ENCODE measurements around the gene CACNA1E.
"Not testable (repeated sequence)": the region's sequence is repeated elsewhere in the genome, so short reads cannot be mapped to it uniquely, and the experiment has no call there.

The CACNA1E gene

DNA sequence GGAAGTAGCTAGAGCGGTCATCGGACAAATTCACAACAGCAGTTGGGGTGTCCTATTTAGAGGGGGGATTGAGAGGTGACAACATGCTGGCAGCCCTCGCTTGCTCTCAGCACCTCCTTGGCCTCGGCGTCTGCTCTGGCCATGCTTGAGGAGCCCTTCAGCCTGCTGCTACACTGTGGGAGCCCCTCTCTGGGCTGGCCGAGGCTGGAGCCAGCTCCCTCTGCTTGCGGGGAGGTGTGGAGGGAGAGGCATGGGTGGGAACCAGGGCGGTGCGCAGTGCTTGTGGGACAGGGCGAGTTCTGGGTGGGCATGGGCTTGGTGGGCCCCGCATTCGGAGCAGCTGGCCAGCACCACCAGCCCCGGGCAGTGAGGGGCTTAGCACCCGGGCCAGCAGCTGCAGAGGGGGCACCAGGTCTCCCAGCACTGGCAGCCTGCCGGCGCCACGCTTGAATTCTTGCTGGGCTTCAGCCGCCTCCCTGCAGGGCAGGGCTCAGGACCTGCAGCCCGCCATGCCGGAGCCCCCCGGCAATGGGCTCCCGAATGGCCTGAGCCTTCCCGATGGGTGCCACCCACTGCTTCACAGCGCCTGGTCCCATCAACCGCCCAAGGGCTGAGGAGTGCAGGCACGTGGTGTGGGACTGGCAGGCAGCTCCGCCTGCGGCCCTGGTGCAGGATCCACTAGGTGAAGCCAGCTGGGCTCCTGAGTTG, 349.0 kb downstream of the CACNA1E start:
- DNase-seq, result not testable (repeated sequence)

DNA sequence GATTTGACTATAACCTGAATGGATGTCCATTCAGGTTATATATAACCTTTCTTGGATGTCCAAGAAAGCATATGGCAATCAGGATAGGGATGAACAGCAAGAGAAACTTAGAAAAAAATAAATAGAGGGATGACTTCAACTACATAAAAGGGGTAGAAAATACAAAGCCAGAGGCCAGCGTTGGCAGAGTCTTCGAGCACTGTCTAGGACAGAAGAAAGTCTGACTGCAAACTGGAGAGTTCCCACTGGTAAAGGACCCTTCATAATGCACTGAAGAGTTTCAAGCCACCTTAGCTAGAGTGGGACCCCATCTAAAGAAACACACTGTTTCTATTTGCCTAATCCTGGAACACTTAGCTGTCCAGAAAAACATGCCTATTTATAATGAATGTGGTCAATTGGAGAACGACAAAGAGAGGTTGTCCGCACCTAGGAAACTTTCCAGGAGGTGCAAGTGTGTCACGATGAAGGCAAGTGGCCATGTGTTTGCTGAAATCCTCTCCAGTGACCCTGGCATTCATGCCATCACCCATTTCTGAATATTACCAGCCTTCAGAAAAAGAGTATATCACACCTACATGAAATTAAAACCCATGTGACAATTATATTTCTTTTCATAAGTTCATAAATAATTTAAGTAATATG, 362.8 kb downstream of the CACNA1E start:
- DNase-seq, result no peak

DNA sequence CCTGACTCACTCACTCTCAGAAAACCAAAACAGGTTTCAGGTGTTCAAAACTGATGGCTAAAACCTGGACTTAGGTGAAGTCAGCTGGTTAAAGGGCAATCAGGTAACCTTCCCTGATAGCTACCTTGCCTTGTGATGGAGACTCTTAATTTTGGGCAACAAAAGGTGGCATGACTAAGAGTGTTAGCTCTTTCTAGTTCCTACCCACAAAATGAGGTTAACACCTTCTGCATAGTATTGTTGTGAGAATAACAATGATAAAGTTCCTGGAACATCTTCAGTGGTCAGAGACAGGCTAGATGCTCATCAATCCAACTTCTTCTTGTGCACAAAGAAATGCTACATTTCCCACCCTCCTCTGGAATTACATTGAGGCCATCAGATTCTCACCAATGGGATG, 363.4 kb downstream of the CACNA1E start:
- no peak for DNase-seq

DNA sequence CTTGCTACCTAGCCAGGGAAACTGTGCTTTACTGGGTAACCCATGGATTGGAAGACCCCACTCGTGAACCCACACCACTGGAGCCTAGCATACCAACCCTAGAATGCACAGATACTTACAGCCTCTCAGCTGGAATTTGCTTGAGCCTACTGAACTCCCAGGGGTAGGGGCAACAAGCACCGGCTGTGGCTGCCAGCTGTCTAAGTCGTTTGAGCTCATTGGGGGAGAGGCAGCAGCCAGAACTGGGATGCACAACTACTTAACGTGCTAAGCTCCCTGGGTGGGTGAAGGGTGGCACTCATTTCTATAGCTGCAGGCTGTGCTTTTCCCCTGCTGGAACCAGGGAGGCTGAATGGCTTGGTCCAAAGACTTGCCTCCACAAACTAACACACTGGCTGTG, 365.8 kb downstream of the CACNA1E start:
- no peak for DNase-seq

DNA sequence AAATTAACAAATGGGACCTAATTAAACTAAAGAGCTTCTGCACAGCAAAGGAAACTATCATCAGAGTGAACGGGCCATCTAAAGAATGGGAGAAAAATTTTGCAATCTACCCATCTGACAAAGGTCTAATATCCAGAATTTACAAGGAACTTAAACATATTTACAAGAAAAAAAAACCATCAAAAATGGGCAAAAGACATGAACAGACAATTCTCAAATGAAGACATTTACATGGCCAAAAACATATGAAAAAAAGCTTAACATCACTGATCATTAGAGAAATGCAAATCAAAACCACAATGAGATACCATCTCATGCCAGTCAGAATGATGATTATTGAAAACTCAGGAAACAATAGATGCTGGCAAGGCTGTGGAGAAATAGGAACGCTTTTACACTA, 370.9 kb downstream of the CACNA1E start:
- DNase-seq, result not testable (repeated sequence)

DNA sequence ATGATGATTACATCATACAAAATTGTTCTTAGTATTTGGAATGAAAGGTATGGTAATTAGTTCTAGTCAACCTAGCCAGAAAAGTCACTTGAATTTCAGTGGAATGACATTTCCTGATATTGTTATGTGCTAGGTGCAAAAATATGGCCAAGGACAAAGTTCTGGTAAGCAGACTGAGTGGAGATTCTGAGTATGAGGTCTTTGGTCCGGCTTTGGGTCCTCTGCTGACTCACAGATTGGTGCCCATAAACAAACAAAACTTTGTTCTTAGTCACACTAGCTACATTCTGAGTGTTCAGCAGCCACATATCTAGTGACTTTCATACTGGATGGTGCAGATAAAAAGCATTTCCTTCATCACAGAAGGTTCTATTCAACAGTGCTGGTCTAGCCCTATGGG, 372.1 kb downstream of the CACNA1E start:
- no peak for DNase-seq

Measured in hippocampal formation (tissue), 2 donors.